H1 (cell line): Measurements from ENCODE around the gene DENND10. TPM values are rescaled to one million over a fixed set of nuclear protein-coding genes. Genes with fewer than 3 reads are reported as not detected.

ENCODE experiments used
- CTCF ChIA-PET: fragments of 300-600 bp; sonication (Branson Sonifier 250); formaldehyde crosslinking; loops from one replicate; lab custom pipeline; 2021; ENCODE audit not compliant: partially characterized antibody; lab: Charles Lee
- POLR2A ChIA-PET: fragments of 300-600 bp; sonication (Branson Sonifier 250); formaldehyde crosslinking; loops from one replicate; lab custom pipeline; 2021; ENCODE audit warnings: inconsistent platforms; ENCODE audit not compliant: partially characterized antibody; lab: Charles Lee
- DNase-seq, 2 experiments: peaks; one replicate each; pipeline versions ENCODE4 v3.0.0 to v3.0.0-alpha.2; 2010 to 2022; ENCODE audit warnings: low spot score in 2 of 2, low read depth in 1 of 2, mixed read lengths in 1 of 2
- FAIRE-seq: peaks from 2 replicates; lab custom pipeline; 2011; peaks lifted over from hg19 to GRCh38; lab: Jason Lieb, UNC
- H2AFZ ChIP-seq: 2 replicates; pipeline ENCODE4 v1.8.1; 2012; ENCODE audit warnings: low read length, inconsistent platforms
- H2AK5ac ChIP-seq: 2 replicates; pipeline ENCODE4 v1.6.1; 2013; ENCODE audit warnings: low read depth, low read length
- H2BK120ac ChIP-seq: replicated peaks from 2 replicates; pipeline ENCODE3; 2013; ENCODE audit warnings: low read depth, low read length, inconsistent platforms
- H2BK12ac ChIP-seq: 2 replicates; pipeline ENCODE4 v1.6.1; 2013; ENCODE audit warnings: low read depth, low read length
- H2BK15ac ChIP-seq: 2 replicates; pipeline ENCODE4 v1.6.1; 2013; ENCODE audit warnings: low read length
- H2BK20ac ChIP-seq: 2 replicates; pipeline ENCODE4 v1.6.1; 2013; ENCODE audit warnings: low read length
- H2BK5ac ChIP-seq: 2 replicates; pipeline ENCODE4 v1.6.1; 2013; ENCODE audit warnings: low read depth, low read length
- H3K14ac ChIP-seq: 2 replicates; pipeline ENCODE4 v1.6.1; 2013; ENCODE audit warnings: inconsistent platforms; ENCODE audit not compliant: insufficient read length
- H3K18ac ChIP-seq: 2 replicates; pipeline ENCODE4 v1.6.1; 2013; ENCODE audit warnings: low read length; ENCODE audit errors: extremely low read depth
- H3K23ac ChIP-seq: 2 replicates; pipeline ENCODE4 v1.6.1; 2013; ENCODE audit warnings: inconsistent platforms; ENCODE audit not compliant: insufficient read length
- H3K23me2 ChIP-seq: 2 replicates; pipeline ENCODE4 v1.6.1; 2013; ENCODE audit warnings: low read depth, low read length
- H3K27ac ChIP-seq: 2 replicates; pipeline ENCODE4 v1.6.1; 2011; ENCODE audit warnings: low read depth, low read length, inconsistent platforms
- H3K27me3 ChIP-seq, 4 experiments: replicated peaks in 1 of 4; 1 replicate in 1 of 4; 2 replicates in 3 of 4; pipeline versions ENCODE4 v1.6.1 to v1.8.1; 2011 to 2013; ENCODE audit warnings: low read length in 3 of 4, mild to moderate bottlenecking in 3 of 4, inconsistent platforms in 2 of 4, mixed read lengths in 2 of 4, moderate library complexity in 1 of 4; ENCODE audit not compliant: control insufficient read depth in 3 of 4, insufficient read depth in 3 of 4; ENCODE audit errors: extremely low read depth in 1 of 4
- H3K36me3 ChIP-seq, 4 experiments: 2 replicates each; pipeline versions ENCODE4 v1.6.1 to v1.8.1; 2011 to 2013; ENCODE audit warnings: mild to moderate bottlenecking in 4 of 4, low read length in 3 of 4, moderate library complexity in 2 of 4, control low read depth in 1 of 4, inconsistent platforms in 1 of 4; ENCODE audit not compliant: insufficient read depth in 4 of 4, control insufficient read depth in 2 of 4
- H3K4ac ChIP-seq: replicated peaks from 2 replicates; pipeline ENCODE3; 2013; ENCODE audit warnings: low read length, low read depth, mixed read lengths, inconsistent platforms; ENCODE audit not compliant: insufficient read length
- H3K4me1 ChIP-seq, 4 experiments: replicated peaks in 1 of 4; 1 replicate in 1 of 4; 2 replicates in 3 of 4; pipeline versions ENCODE4 v1.6.1 to v1.8.1; 2011 to 2013; ENCODE audit warnings: low read length in 3 of 4, inconsistent platforms in 2 of 4, mixed read lengths in 1 of 4; ENCODE audit not compliant: insufficient read depth in 4 of 4, control insufficient read depth in 3 of 4
- H3K4me2 ChIP-seq, 2 experiments: 2 replicates each; pipeline versions ENCODE4 v1.6.1 to v1.8.1; 2011 to 2013; ENCODE audit warnings: low read depth in 2 of 2, low read length in 2 of 2, control low read depth in 1 of 2, inconsistent platforms in 1 of 2, mild to moderate bottlenecking in 1 of 2; ENCODE audit not compliant: insufficient read depth in 1 of 2
- H3K4me3 ChIP-seq, 4 experiments: fragments of 200-600, 300-600 bp in 1 of 4; sonication (generic), shearing (Covaris generic), sonication (Bioruptor Twin) in 1 of 4; 2 replicates each; pipeline versions ENCODE4 v1.5.1 to v1.8.1; 2011 to 2016; ENCODE audit warnings: low read length in 4 of 4, low read depth in 3 of 4, control low read depth in 2 of 4, inconsistent platforms in 2 of 4, mild to moderate bottlenecking in 2 of 4, mixed read lengths in 1 of 4, moderate library complexity in 1 of 4; ENCODE audit not compliant: insufficient read depth in 2 of 4; ENCODE audit errors: extremely low read depth in 1 of 4
- H3K56ac ChIP-seq: replicated peaks from 2 replicates; pipeline ENCODE3; 2013; ENCODE audit warnings: low read depth, mild to moderate bottlenecking, mixed read lengths, low read length, inconsistent platforms; ENCODE audit not compliant: insufficient read length
- H3K79me1 ChIP-seq: 2 replicates; pipeline ENCODE4 v1.6.1; 2013; ENCODE audit warnings: low read depth, low read length, control low read depth
- H3K79me2 ChIP-seq, 2 experiments: 2 replicates each; pipeline versions ENCODE4 v1.6.1 to v1.8.1; 2012 to 2013; ENCODE audit warnings: low read length in 2 of 2, mild to moderate bottlenecking in 2 of 2, inconsistent platforms in 1 of 2; ENCODE audit not compliant: insufficient read depth in 2 of 2, control insufficient read depth in 1 of 2
- H3K9ac ChIP-seq, 4 experiments: replicated peaks in 1 of 4; 1 replicate in 1 of 4; 2 replicates in 3 of 4; pipeline versions ENCODE4 v1.6.1 to v1.8.1; 2011 to 2013; ENCODE audit warnings: low read depth in 3 of 4, low read length in 3 of 4, control low read depth in 2 of 4, mild to moderate bottlenecking in 2 of 4, moderate library complexity in 2 of 4, inconsistent platforms in 1 of 4; ENCODE audit errors: extremely low read depth in 1 of 4
- H3K9me3 ChIP-seq, 2 experiments: 2 replicates each; pipeline versions ENCODE4 v1.6.1 to v1.8.1; 2012 to 2013; ENCODE audit warnings: mild to moderate bottlenecking in 2 of 2, moderate library complexity in 2 of 2, control low read depth in 1 of 2, inconsistent platforms in 1 of 2, low read depth in 1 of 2, low read length in 1 of 2, mixed read lengths in 1 of 2; ENCODE audit not compliant: insufficient read depth in 2 of 2
- H4K20me1 ChIP-seq, 2 experiments: replicated peaks in 1 of 2; 2 replicates each; pipeline versions ENCODE3 to v1.8.1; 2011 to 2013; ENCODE audit warnings: inconsistent platforms in 2 of 2, low read length in 2 of 2, mild to moderate bottlenecking in 1 of 2; ENCODE audit not compliant: insufficient read depth in 2 of 2, control insufficient read depth in 1 of 2
- H4K5ac ChIP-seq: 2 replicates; pipeline ENCODE4 v1.6.1; 2013; ENCODE audit warnings: low read length, low read depth, mixed read lengths, inconsistent platforms; ENCODE audit not compliant: insufficient read length
- H4K8ac ChIP-seq: 2 replicates; pipeline ENCODE4 v1.8.0; 2013; ENCODE audit warnings: mild to moderate bottlenecking, moderate library complexity, low read length, inconsistent platforms; ENCODE audit not compliant: insufficient read depth; ENCODE audit errors: extremely low read depth
- H4K91ac ChIP-seq: replicated peaks from 2 replicates; pipeline ENCODE3; 2013; ENCODE audit warnings: low read length, mixed read lengths, inconsistent platforms; ENCODE audit not compliant: insufficient read length
- ASH2L ChIP-seq: fragments of 200-600, 300-600 bp; sonication (generic); IDR thresholded peaks from one replicate; pipeline ENCODE4 v1.7.1; 2017; ENCODE audit warnings: low read length
- USF2 ChIP-seq: IDR thresholded peaks from 2 replicates; pipeline ENCODE4 v1.6.1; 2011; ENCODE audit warnings: low read length, improper control_type of control experiment
- ZNF274 ChIP-seq: IDR thresholded peaks from 2 replicates; pipeline ENCODE4 v1.7.0; 2012; ENCODE audit warnings: low read length, borderline replicate concordance; ENCODE audit errors: extremely low read depth
- WGBS, 2 experiments: shearing (Covaris generic) in 1 of 2; methylation state at CpG; one replicate each; pipeline versions ENCODE4 v1.1.6 to v1.1.7; 2013 to 2015; ENCODE audit warnings: low lambda C conversion rate in 2 of 2, mixed read lengths in 2 of 2, inconsistent platforms in 1 of 2, low coverage in 1 of 2, missing lambda C conversion rate in 1 of 2; ENCODE audit not compliant: insufficient replicate concordance in 2 of 2, insufficient coverage in 1 of 2, insufficient read length in 1 of 2; ENCODE audit errors: extremely low coverage in 1 of 2, missing lambda C conversion rate in 1 of 2; 5-methylcytosine and 5-hydroxymethylcytosine counted together
- polyA plus RNA-seq, 7 experiments: library from polyadenylated mRNA; depleted of rRNA in 3 of 7; stranded (reverse) in 5 of 7; unstranded in 2 of 7; fragments of >200 nt in 5 of 7; fragments of 200-250 nt in 2 of 7; gene quantifications; 1 replicate in 5 of 7; 2 replicates in 1 of 7; 4 replicates in 1 of 7; pipeline versions ENCODE4 v1.2.1 to v1.2.3, GENCODE V29; 2011 to 2013; ENCODE audit warnings: missing spikeins in 2 of 7, mixed read lengths in 2 of 7
- total RNA-seq: library from RNA; stranded (reverse); fragmentation: NEBNext Ultra II Directional; extraction: Animal tissue kit (Norgen Biotek cat#: 25700); gene quantifications from 2 replicates; pipeline ENCODE4 v1.2.1, GENCODE V29; 2021
- TF ChIP-seq, protein P1 (sequence below), 3 experiments: IDR thresholded peaks; 1 replicate in 2 of 3; 2 replicates in 1 of 3; pipeline versions ENCODE4 v1.5.1 to v1.6.1; 2011; ENCODE audit warnings: low read length in 3 of 3, mild to moderate bottlenecking in 3 of 3, inconsistent platforms in 2 of 3, low read depth in 1 of 3, moderate library complexity in 1 of 3; ENCODE audit not compliant: insufficient read depth in 1 of 3; ENCODE audit errors: control extremely low read depth in 1 of 3

Gene DENND10
- total and polyA plus RNA-seq, 2 of the 8 experiments (the other 6 are each of a cell fraction or from before 2014, with no cell fraction given) = 49.3 to 64.4 TPM

- H3K23me2 ChIP-seq = no peaks in the 10 kb centered on the region
- H2BK120ac ChIP-seq = no peak overlapping the region
- WGBS, 2 experiments = 89% methylated on average over 2 of the region's 2 CpGs; no CpG with 5 or more reads in 1 of the 2 experiments
- H2BK20ac ChIP-seq = no peak overlapping the region
- H2AK5ac ChIP-seq = no peak overlapping the region
- H3K23ac ChIP-seq = no peak overlapping the region
- no peak overlapping the region for H3K18ac ChIP-seq
- no peak for DNase-seq
- no peaks in the 10 kb centered on the region for H3K79me1 ChIP-seq
- H2BK15ac ChIP-seq = no peak overlapping the region
- peaks cover 17 to 66% (median 44%) of the 10 kb centered on the region in 4 experiments for H3K36me3 ChIP-seq
- H2BK5ac ChIP-seq = no peak overlapping the region
- ChIA-PET CTCF (interaction anchor here (1.0 to 1.4 kb wide), 2 partner anchors 59 to 365 kb away, joined by 3 read pairs; no protein-coding TSS in a partner anchor), POLR2A (no interaction called here)
- H3K14ac ChIP-seq = no peak overlapping the region
- no peak overlapping the region for H3K4ac ChIP-seq
- no peak overlapping the region for H2AFZ ChIP-seq
- H4K91ac ChIP-seq = no peak overlapping the region
- no peaks in the 10 kb centered on the region for H4K20me1 ChIP-seq
- no peak overlapping the region for H2BK12ac ChIP-seq
- H3K4me2 ChIP-seq = no peak overlapping the region
- no peak for FAIRE-seq
- H3K9ac ChIP-seq = no peak overlapping the region
- no peak overlapping the region for H3K27ac ChIP-seq
- no peaks in the 10 kb centered on the region for H3K4me1 ChIP-seq
- no peak overlapping the region for H3K4me3 ChIP-seq
- H3K79me2 ChIP-seq = no peaks in the 10 kb centered on the region
- H4K8ac ChIP-seq = no peak overlapping the region
- H3K9me3 ChIP-seq = no peaks in the 10 kb centered on the region
- no peak overlapping the region for H4K5ac ChIP-seq
- H3K27me3 ChIP-seq = no peaks in the 10 kb centered on the region
- H3K56ac ChIP-seq = no peak overlapping the region
- TF ChIP-seq ZNF274 (no peak), USF2 (no peak), ASH2L (no peak)
- TF ChIP-seq, protein P1, sequence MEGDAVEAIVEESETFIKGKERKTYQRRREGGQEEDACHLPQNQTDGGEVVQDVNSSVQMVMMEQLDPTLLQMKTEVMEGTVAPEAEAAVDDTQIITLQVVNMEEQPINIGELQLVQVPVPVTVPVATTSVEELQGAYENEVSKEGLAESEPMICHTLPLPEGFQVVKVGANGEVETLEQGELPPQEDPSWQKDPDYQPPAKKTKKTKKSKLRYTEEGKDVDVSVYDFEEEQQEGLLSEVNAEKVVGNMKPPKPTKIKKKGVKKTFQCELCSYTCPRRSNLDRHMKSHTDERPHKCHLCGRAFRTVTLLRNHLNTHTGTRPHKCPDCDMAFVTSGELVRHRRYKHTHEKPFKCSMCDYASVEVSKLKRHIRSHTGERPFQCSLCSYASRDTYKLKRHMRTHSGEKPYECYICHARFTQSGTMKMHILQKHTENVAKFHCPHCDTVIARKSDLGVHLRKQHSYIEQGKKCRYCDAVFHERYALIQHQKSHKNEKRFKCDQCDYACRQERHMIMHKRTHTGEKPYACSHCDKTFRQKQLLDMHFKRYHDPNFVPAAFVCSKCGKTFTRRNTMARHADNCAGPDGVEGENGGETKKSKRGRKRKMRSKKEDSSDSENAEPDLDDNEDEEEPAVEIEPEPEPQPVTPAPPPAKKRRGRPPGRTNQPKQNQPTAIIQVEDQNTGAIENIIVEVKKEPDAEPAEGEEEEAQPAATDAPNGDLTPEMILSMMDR (IDR thresholded peaks at IDR 0.05; ENCODE audit: control extremely low read depth in 1 of 3, insufficient read depth in 1 of 3, low read depth in 1 of 3, low read length in 3 of 3) = no peak
These were observed 22.0 kb downstream of the DENND10 start for GRCh38 chr10:119125942-119126341.
